Measurements from ENCODE around the gene GPR173. TPM values are rescaled to one million over a fixed set of nuclear protein-coding genes. Genes with fewer than 3 reads are reported as not detected.

Gene GPR173
- total RNA-seq, 2 experiments from 2014 or later = 5.4 to 8.7 TPM

- DNase-seq (ENCODE audit: low spot score) = no peak
- CTCF ChIA-PET (ENCODE audit: unreplicated experiment) = no interaction called here
- H3K4me3 ChIP-seq (ENCODE audit: low read depth, low read length, poor library complexity, severe bottlenecking) = no peak overlapping the region
- no peaks in the 10 kb centered on the region for H3K36me3 ChIP-seq (ENCODE audit: insufficient read depth, low read length)
- H3K9me2 ChIP-seq (ENCODE audit: insufficient read depth, low read length) = no peaks in the 10 kb centered on the region
- no peaks in the 10 kb centered on the region for H3K4me1 ChIP-seq (ENCODE audit: insufficient read depth, low read length, poor library complexity, severe bottlenecking)
- H3K4me2 ChIP-seq (ENCODE audit: low read length) = no peak overlapping the region
- H3K9me3 ChIP-seq (ENCODE audit: low read length) = no peaks in the 10 kb centered on the region
- no peak for TF ChIP-seq EZH2phosphoT487 (IDR thresholded peaks at IDR 0.05; ENCODE audit: borderline replicate concordance, low read depth, low read length)
- TF ChIP-seq, protein P1, sequence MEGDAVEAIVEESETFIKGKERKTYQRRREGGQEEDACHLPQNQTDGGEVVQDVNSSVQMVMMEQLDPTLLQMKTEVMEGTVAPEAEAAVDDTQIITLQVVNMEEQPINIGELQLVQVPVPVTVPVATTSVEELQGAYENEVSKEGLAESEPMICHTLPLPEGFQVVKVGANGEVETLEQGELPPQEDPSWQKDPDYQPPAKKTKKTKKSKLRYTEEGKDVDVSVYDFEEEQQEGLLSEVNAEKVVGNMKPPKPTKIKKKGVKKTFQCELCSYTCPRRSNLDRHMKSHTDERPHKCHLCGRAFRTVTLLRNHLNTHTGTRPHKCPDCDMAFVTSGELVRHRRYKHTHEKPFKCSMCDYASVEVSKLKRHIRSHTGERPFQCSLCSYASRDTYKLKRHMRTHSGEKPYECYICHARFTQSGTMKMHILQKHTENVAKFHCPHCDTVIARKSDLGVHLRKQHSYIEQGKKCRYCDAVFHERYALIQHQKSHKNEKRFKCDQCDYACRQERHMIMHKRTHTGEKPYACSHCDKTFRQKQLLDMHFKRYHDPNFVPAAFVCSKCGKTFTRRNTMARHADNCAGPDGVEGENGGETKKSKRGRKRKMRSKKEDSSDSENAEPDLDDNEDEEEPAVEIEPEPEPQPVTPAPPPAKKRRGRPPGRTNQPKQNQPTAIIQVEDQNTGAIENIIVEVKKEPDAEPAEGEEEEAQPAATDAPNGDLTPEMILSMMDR (conservative IDR thresholded peaks at IDR 0.05; ENCODE audit: low read length) = no peak
- BruUV-seq (replicated peaks) = no TSS peak
- intact Hi-C loops (cut with micrococcal nuclease; ENCODE audit: unreplicated experiment) = no loop called here
- no peaks in the 10 kb centered on the region for H3K79me2 ChIP-seq (ENCODE audit: insufficient read depth, low read depth, low read length)
- no peaks in the 10 kb centered on the region for H4K20me1 ChIP-seq (ENCODE audit: insufficient read depth, low read length)
- no peak overlapping the region for H2AFZ ChIP-seq (ENCODE audit: low read length)
- POLR2A ChIA-PET = no interaction called here
- H3K27ac ChIP-seq (ENCODE audit: low read depth, low read length, poor library complexity, severe bottlenecking) = no peak overlapping the region
Measured at GRCh38 chrX:53028678-53029077, 19.9 kb upstream of the GPR173 start.

DNA sequence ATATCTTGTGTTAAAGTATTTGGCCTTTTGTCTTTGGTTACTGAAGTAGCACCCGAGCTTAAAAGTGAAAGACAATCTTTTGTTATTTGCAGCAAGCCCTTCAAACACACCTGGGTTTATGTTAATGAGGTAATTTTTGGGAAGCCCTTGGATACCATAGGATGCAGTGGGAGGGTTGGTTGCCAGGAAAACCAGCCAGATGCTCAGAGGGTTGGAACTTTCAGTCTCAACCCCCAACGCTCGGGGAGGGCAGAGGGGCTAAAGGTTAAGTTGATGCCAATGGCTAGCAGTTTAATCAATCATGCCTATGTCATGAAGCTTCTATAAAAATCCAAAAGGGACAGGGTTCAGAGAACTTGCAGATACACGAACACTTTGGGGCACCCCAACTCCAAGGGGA lies 17.2 kb upstream of the GPR173 start:
- Histone ChIP-seq H3K4me1 (ENCODE audit: insufficient read depth, low read length, poor library complexity, severe bottlenecking) (no peaks in the 10 kb centered on the region), H3K79me2 (ENCODE audit: insufficient read depth, low read depth, low read length) (no peaks in the 10 kb centered on the region), H3K9me2 (ENCODE audit: insufficient read depth, low read length) (no peaks in the 10 kb centered on the region), H3K4me3 (ENCODE audit: low read depth, low read length, poor library complexity, severe bottlenecking) (no peak overlapping the region), H2AFZ (ENCODE audit: low read length) (no peak overlapping the region), H4K20me1 (ENCODE audit: insufficient read depth, low read length) (no peaks in the 10 kb centered on the region), H3K4me2 (ENCODE audit: low read length) (no peak overlapping the region), H3K9me3 (ENCODE audit: low read length) (no peaks in the 10 kb centered on the region), H3K36me3 (ENCODE audit: insufficient read depth, low read length) (no peaks in the 10 kb centered on the region), H3K27ac (ENCODE audit: low read depth, low read length, poor library complexity, severe bottlenecking) (no peak overlapping the region)
- TF ChIP-seq EZH2phosphoT487 (IDR thresholded peaks at IDR 0.05; ENCODE audit: borderline replicate concordance, low read depth, low read length) = no peak
- TF ChIP-seq, protein P1 (conservative IDR thresholded peaks at IDR 0.05; ENCODE audit: low read length) = no peak
- no peak for DNase-seq (ENCODE audit: low spot score)
- ChIA-PET POLR2A (no interaction called here), CTCF (ENCODE audit: unreplicated experiment) (no interaction called here)
- BruUV-seq (replicated peaks) = no TSS peak
- intact Hi-C loops (cut with micrococcal nuclease; ENCODE audit: unreplicated experiment) = no loop called here

DNA sequence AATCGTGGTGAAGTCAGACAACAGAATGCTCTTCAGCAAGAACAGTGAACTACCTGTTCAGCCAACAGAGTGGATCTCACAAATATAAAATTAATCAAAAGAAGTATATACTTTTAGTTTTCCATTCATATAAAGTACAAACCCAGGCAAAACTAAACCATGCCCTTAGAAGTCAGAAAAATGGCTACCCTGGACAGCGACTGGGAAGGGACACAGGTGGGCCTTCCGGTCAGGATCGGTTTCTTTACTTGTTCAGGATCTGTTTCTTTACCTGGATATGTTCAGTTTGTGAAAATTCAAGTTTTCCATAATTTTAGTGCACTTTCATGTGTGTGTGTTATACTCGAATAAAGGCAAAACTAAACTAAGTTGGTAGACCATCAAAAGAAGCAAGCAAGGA lies 12.4 kb upstream of the GPR173 start:
- no TSS peak for BruUV-seq (replicated peaks)
- H2AFZ ChIP-seq (ENCODE audit: low read length) = no peak overlapping the region
- H3K4me3 ChIP-seq (ENCODE audit: low read depth, low read length, poor library complexity, severe bottlenecking) = no peak overlapping the region
- CTCF ChIA-PET (ENCODE audit: unreplicated experiment) = no interaction called here
- no peak for TF ChIP-seq EZH2phosphoT487 (IDR thresholded peaks at IDR 0.05; ENCODE audit: borderline replicate concordance, low read depth, low read length)
- TF ChIP-seq, protein P1 (conservative IDR thresholded peaks at IDR 0.05; ENCODE audit: low read length) = no peak
- intact Hi-C loops (cut with micrococcal nuclease; ENCODE audit: unreplicated experiment) = no loop called here
- DNase-seq (ENCODE audit: low spot score) = no peak
- no peaks in the 10 kb centered on the region for H3K79me2 ChIP-seq (ENCODE audit: insufficient read depth, low read depth, low read length)
- no peaks in the 10 kb centered on the region for H3K36me3 ChIP-seq (ENCODE audit: insufficient read depth, low read length)
- H3K4me2 ChIP-seq (ENCODE audit: low read length) = no peak overlapping the region
- H3K9me3 ChIP-seq (ENCODE audit: low read length) = no peaks in the 10 kb centered on the region
- H3K4me1 ChIP-seq (ENCODE audit: insufficient read depth, low read length, poor library complexity, severe bottlenecking) = no peaks in the 10 kb centered on the region
- no peak overlapping the region for H3K27ac ChIP-seq (ENCODE audit: low read depth, low read length, poor library complexity, severe bottlenecking)
- H4K20me1 ChIP-seq (ENCODE audit: insufficient read depth, low read length) = no peaks in the 10 kb centered on the region
- no peaks in the 10 kb centered on the region for H3K9me2 ChIP-seq (ENCODE audit: insufficient read depth, low read length)
- POLR2A ChIA-PET = no interaction called here

Measured in OCI-LY7 (cell line).